Measurements from ENCODE around the gene ROBO3.

DNA sequence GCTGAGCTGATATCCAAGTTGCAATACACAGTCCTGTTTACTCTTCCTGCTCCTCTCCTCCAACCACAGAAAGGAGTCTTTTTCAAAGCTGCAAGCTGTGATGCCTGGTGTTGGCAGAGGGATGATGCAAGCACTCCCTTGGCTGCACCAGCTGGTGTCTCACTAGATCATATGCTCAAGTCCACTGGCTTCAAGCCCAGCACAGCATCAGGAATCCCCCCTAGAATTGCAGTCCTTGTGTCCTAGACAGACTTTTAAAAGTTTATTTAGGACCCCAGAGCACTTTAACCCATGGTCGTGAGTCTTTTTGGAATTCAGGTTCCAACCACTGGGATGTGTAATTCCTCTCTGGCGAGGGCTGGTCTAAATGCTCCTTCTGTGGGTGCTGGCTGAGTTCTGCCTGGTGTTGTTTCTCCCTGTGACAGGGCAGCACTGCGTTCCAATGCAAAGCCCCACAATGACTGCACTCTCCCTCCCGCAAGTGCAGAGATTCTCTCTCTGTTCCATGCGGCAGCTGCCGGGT lies 51.9 kb downstream of the ROBO3 start:
- TF ChIP-seq, protein P1, sequence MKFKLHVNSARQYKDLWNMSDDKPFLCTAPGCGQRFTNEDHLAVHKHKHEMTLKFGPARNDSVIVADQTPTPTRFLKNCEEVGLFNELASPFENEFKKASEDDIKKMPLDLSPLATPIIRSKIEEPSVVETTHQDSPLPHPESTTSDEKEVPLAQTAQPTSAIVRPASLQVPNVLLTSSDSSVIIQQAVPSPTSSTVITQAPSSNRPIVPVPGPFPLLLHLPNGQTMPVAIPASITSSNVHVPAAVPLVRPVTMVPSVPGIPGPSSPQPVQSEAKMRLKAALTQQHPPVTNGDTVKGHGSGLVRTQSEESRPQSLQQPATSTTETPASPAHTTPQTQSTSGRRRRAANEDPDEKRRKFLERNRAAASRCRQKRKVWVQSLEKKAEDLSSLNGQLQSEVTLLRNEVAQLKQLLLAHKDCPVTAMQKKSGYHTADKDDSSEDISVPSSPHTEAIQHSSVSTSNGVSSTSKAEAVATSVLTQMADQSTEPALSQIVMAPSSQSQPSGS (tag by site-specific recombination; IDR thresholded peaks at IDR 0.05; ENCODE audit: low read depth), result no peak
- TF ChIP-seq, protein P2, sequence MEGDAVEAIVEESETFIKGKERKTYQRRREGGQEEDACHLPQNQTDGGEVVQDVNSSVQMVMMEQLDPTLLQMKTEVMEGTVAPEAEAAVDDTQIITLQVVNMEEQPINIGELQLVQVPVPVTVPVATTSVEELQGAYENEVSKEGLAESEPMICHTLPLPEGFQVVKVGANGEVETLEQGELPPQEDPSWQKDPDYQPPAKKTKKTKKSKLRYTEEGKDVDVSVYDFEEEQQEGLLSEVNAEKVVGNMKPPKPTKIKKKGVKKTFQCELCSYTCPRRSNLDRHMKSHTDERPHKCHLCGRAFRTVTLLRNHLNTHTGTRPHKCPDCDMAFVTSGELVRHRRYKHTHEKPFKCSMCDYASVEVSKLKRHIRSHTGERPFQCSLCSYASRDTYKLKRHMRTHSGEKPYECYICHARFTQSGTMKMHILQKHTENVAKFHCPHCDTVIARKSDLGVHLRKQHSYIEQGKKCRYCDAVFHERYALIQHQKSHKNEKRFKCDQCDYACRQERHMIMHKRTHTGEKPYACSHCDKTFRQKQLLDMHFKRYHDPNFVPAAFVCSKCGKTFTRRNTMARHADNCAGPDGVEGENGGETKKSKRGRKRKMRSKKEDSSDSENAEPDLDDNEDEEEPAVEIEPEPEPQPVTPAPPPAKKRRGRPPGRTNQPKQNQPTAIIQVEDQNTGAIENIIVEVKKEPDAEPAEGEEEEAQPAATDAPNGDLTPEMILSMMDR (tag by site-specific recombination; IDR thresholded peaks at IDR 0.05), result no peak
- TF ChIP-seq, protein P3, sequence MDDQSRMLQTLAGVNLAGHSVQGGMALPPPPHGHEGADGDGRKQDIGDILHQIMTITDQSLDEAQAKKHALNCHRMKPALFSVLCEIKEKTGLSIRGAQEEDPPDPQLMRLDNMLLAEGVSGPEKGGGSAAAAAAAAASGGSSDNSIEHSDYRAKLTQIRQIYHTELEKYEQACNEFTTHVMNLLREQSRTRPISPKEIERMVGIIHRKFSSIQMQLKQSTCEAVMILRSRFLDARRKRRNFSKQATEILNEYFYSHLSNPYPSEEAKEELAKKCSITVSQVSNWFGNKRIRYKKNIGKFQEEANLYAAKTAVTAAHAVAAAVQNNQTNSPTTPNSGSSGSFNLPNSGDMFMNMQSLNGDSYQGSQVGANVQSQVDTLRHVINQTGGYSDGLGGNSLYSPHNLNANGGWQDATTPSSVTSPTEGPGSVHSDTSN (CRISPR knock-in tag; IDR thresholded peaks at IDR 0.05), result no peak
- no peak for TF ChIP-seq ZNF132 (tag by site-specific recombination; IDR thresholded peaks at IDR 0.05; ENCODE audit: borderline replicate concordance)
- TF ChIP-seq ZNF544 (tag by site-specific recombination; IDR thresholded peaks at IDR 0.05), result no peak
